ENCODE results near the gene ZCWPW1.

Gene ZCWPW1

GRCh38 chr7:100413889-100414288 is 14.6 kb downstream of the ZCWPW1 start:
- no peak overlapping the region for H3K27ac ChIP-seq (ENCODE audit: low read depth, low read length)

GRCh38 chr7:100413346-100413745 is 15.2 kb downstream of the ZCWPW1 start:
- Histone ChIP-seq H3K9me3 (ENCODE audit: insufficient read depth, low read length) (no peaks in the 10 kb centered on the region), H3K36me3 (ENCODE audit: low read length) (no peaks in the 10 kb centered on the region), H3K4me2 (ENCODE audit: low read depth, low read length, poor library complexity, severe bottlenecking) (no peak overlapping the region), H3K79me2 (ENCODE audit: insufficient read depth, low read length) (no peaks in the 10 kb centered on the region), H4K20me1 (ENCODE audit: low read depth, low read length) (no peaks in the 10 kb centered on the region), H3K9ac (ENCODE audit: low read length) (no peak overlapping the region), H3K27me3 (ENCODE audit: low read length) (0 out of 2 replicates have a peak, but pooled peaks cover 2% of the 10 kb centered on the region), H2AFZ (ENCODE audit: low read depth, low read length, severe bottlenecking) (no peak overlapping the region), H3K9me2 (replicated peaks; ENCODE audit: insufficient read depth, low read length) (no peaks in the 10 kb centered on the region), H3K27ac (ENCODE audit: low read depth, low read length) (no peak overlapping the region), H3F3A (ENCODE audit: insufficient read depth) (no peaks in the 10 kb centered on the region), H3K4me3 (ENCODE audit: insufficient read depth, low read length, poor library complexity, severe bottlenecking) (no peak overlapping the region)
- TF ChIP-seq EZH2phosphoT487 (conservative IDR thresholded peaks at IDR 0.05; ENCODE audit: low read length) (no peak), CTCF (IDR thresholded peaks at IDR 0.05; ENCODE audit: insufficient read depth, low read length, poor library complexity, severe bottlenecking) (no peak)

More at GRCh38 chr7:100413889-100414288, 14.6 kb downstream of the ZCWPW1 start:
- TF ChIP-seq EZH2phosphoT487 (conservative IDR thresholded peaks at IDR 0.05; ENCODE audit: low read length): no peak
- Histone ChIP-seq H3K4me3 (ENCODE audit: insufficient read depth, low read length, poor library complexity, severe bottlenecking) (no peak overlapping the region), H3K36me3 (ENCODE audit: low read length) (no peaks in the 10 kb centered on the region), H3K4me2 (ENCODE audit: low read depth, low read length, poor library complexity, severe bottlenecking) (no peak overlapping the region), H3K9me3 (ENCODE audit: insufficient read depth, low read length) (no peaks in the 10 kb centered on the region), H3K9me2 (replicated peaks; ENCODE audit: insufficient read depth, low read length) (no peaks in the 10 kb centered on the region), H3K79me2 (ENCODE audit: insufficient read depth, low read length) (no peaks in the 10 kb centered on the region), H4K20me1 (ENCODE audit: low read depth, low read length) (no peaks in the 10 kb centered on the region), H3F3A (ENCODE audit: insufficient read depth) (no peaks in the 10 kb centered on the region), H3K27me3 (ENCODE audit: low read length) (0 out of 2 replicates have a peak, but pooled peaks cover 2% of the 10 kb centered on the region), H3K9ac (ENCODE audit: low read length) (no peak overlapping the region), H2AFZ (ENCODE audit: low read depth, low read length, severe bottlenecking) (no peak overlapping the region)

- Histone ChIP-seq H3K4me3 (ENCODE audit: insufficient read depth, low read length, poor library complexity, severe bottlenecking) (no peak overlapping the region), H3K9me2 (replicated peaks; ENCODE audit: insufficient read depth, low read length) (no peaks in the 10 kb centered on the region), H3K79me2 (ENCODE audit: insufficient read depth, low read length) (no peaks in the 10 kb centered on the region), H3K9ac (ENCODE audit: low read length) (no peak overlapping the region), H3K4me2 (ENCODE audit: low read depth, low read length, poor library complexity, severe bottlenecking) (no peak overlapping the region), H3K27ac (ENCODE audit: low read depth, low read length) (no peak overlapping the region), H3K9me3 (ENCODE audit: insufficient read depth, low read length) (no peaks in the 10 kb centered on the region), H3K36me3 (ENCODE audit: low read length) (no peaks in the 10 kb centered on the region), H3F3A (ENCODE audit: insufficient read depth) (no peaks in the 10 kb centered on the region), H2AFZ (ENCODE audit: low read depth, low read length, severe bottlenecking) (no peak overlapping the region), H3K27me3 (ENCODE audit: low read length) (0 out of 2 replicates have a peak, but pooled peaks cover 2% of the 10 kb centered on the region), H4K20me1 (ENCODE audit: low read depth, low read length) (no peaks in the 10 kb centered on the region)
- TF ChIP-seq EZH2phosphoT487 (conservative IDR thresholded peaks at IDR 0.05; ENCODE audit: low read length): no peak
- no peak for TF ChIP-seq CTCF (IDR thresholded peaks at IDR 0.05; ENCODE audit: insufficient read depth, low read length, poor library complexity, severe bottlenecking)
These were observed 17.4 kb downstream of the ZCWPW1 start for GRCh38 chr7:100411101-100411500.

- no peaks in the 10 kb centered on the region for H3F3A ChIP-seq (ENCODE audit: insufficient read depth)
- H3K4me3 ChIP-seq (ENCODE audit: insufficient read depth, low read length, poor library complexity, severe bottlenecking): no peak overlapping the region
- H3K27ac ChIP-seq (ENCODE audit: low read depth, low read length): no peak overlapping the region
- no peaks in the 10 kb centered on the region for H3K9me2 ChIP-seq (replicated peaks; ENCODE audit: insufficient read depth, low read length)
- no peaks in the 10 kb centered on the region for H3K79me2 ChIP-seq (ENCODE audit: insufficient read depth, low read length)
- TF ChIP-seq CTCF (IDR thresholded peaks at IDR 0.05; ENCODE audit: insufficient read depth, low read length, poor library complexity, severe bottlenecking) (peak; percentile 29), EZH2phosphoT487 (conservative IDR thresholded peaks at IDR 0.05; ENCODE audit: low read length) (no peak)
- H3K9me3 ChIP-seq (ENCODE audit: insufficient read depth, low read length): no peaks in the 10 kb centered on the region
- no peak overlapping the region for H3K4me2 ChIP-seq (ENCODE audit: low read depth, low read length, poor library complexity, severe bottlenecking)
- H3K27me3 ChIP-seq (ENCODE audit: low read length): no peaks in the 10 kb centered on the region
- H2AFZ ChIP-seq (ENCODE audit: low read depth, low read length, severe bottlenecking): no peak overlapping the region
- no peaks in the 10 kb centered on the region for H4K20me1 ChIP-seq (ENCODE audit: low read depth, low read length)
- no peaks in the 10 kb centered on the region for H3K36me3 ChIP-seq (ENCODE audit: low read length)
- H3K9ac ChIP-seq (ENCODE audit: low read length): no peak overlapping the region
These were observed 21.0 kb downstream of the ZCWPW1 start for GRCh38 chr7:100407285-100408180.
